ENCODE results near the gene PALLD. TPM values are rescaled to one million over a fixed set of nuclear protein-coding genes. Genes with fewer than 3 reads are reported as not detected.

PALLD gene
- total RNA-seq, 2 experiments from 2014 or later: 0.91 to 2.0 TPM

DNA sequence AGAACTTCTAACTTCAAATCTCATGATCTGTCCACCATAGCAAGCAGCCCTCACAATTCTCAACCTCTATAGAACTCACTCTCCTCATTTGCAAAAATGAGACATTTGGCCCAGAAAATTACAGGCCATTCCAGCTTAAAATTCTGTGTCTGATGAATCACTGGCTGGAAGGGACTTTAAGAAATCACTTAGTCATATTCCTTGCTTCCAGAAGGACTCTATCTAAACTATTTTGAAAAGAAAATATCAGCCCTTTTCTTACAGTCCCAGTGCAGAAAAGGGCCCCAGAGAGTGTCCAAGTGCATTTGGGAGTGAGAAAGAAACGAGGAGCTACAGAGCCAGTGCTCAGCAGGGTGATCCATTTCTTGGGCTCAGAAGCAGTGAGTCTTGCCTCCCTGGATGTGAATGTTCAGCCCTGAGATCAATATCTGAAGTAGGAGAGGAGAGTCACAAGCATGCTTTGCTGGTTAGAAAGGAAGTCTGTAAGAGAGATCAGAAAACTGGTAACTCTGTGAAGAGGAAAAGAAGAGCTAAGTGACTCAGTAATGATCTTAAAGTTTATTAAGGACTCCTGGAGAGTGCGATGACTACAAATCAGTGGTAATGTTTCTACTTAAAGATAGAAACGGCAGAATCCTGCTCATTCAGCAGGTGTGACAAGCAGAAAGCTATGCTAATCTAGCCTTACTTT lies 139.8 kb downstream of the PALLD start:
- Mint-ChIP-seq H3K4me3 (no peak overlapping the region), H3K27me3 (peaks cover 46% of the 10 kb centered on the region), H3K27ac (no peak overlapping the region), H3K9me3 (no peaks in the 10 kb centered on the region), H3K4me1 (peaks cover 9% of the 10 kb centered on the region), H3K36me3 (no peaks in the 10 kb centered on the region)
- ATAC-seq (ENCODE audit: low read depth) (no peak), DNase-seq (no peak)
- POLR2A ChIA-PET: no interaction called here

DNA sequence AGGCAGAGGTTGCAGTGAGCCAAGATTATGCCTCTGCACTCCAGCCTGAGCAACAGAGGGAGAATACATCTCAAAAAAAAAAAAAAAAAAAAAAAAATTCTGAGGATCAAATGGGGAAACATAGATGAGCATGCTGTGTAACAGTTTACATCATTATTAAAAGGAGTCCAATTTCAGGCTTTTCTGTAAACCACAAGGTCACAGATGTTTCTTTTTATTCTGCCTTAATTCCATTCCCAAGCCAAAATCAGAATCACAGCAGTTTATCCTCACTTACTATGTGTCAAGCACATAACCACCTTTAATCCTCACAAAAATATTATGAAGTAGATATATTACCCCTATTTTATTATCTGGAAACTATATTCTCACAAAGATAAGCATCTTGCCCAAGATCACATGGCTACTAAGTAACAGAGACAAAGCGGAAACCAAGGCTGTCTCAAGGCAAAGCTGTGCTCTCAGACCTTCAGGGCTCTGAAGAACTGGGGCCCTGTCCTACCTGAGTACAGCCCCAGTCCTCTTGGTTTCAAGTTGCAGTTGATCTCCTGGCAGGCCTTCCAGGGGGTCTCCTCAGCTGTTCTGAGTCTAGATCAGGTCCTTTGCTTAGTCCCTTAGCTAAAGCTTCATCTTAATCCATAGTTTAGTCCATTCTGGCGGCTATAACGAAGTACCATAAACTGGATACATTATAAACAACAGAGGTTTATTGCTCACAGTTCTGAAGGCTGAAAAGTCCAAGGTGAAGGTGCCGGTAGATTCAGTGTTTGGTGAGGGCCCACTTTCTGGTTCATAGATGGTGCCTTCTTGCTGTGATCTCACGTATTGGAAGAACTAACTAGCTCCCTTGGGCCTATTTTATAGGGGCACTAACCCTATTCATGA lies 141.3 kb downstream of the PALLD start:
- peaks cover 32% of the 10 kb centered on the region for H3K27me3 Mint-ChIP-seq
- H3K4me1 Mint-ChIP-seq: peaks cover 4% of the 10 kb centered on the region
- DNase-seq (no peak), ATAC-seq (ENCODE audit: low read depth) (no peak)
- no peaks in the 10 kb centered on the region for H3K9me3 Mint-ChIP-seq
- H3K36me3 Mint-ChIP-seq: no peaks in the 10 kb centered on the region
- no peak overlapping the region for H3K4me3 Mint-ChIP-seq
- H3K27ac Mint-ChIP-seq: no peak overlapping the region
- POLR2A ChIA-PET: no interaction called here

DNA sequence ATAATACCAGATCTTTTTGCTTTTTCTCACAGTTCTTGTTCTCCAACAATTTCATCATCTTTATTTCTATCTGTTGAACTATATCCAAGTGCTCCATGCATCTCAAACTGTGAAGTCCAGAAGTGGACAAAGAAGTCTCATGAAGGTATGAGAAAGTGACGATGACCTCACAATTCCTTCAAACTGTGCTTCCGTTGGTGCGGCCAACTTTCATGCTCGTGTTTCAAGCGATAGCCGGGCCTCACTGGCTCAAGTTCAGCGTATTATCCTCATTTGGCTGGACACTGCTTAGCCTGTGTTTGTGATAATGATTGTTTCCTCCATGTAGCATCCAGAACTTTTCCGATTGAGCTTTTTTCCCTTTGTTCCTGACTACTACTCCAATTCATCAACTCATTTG lies 143.1 kb downstream of the PALLD start:
- no peak for DNase-seq
- H3K36me3 Mint-ChIP-seq: no peaks in the 10 kb centered on the region
- POLR2A ChIA-PET: no interaction called here
- no peak for ATAC-seq (ENCODE audit: low read depth)
- no peaks in the 10 kb centered on the region for H3K4me1 Mint-ChIP-seq
- H3K27me3 Mint-ChIP-seq: peaks cover 22% of the 10 kb centered on the region
- H3K27ac Mint-ChIP-seq: no peak overlapping the region
- no peak overlapping the region for H3K4me3 Mint-ChIP-seq
- H3K9me3 Mint-ChIP-seq: no peaks in the 10 kb centered on the region

DNA sequence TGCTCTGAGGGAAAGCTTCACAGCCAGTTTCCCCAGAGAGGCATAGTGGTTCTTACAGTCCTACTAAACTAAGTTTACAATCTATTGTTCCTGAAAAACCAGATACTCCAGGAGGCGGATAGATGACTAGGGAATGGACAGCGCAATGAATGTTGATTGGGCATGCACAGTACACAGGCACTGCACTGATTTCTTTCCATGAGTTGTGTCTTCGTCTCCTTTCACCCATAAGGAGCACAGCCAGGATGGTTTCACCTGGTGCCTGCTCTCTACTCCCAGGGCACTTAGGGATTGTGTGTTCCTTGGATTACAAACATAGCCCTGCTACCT lies 144.9 kb downstream of the PALLD start:
- H3K36me3 Mint-ChIP-seq: no peaks in the 10 kb centered on the region
- POLR2A ChIA-PET: no interaction called here
- H3K27me3 Mint-ChIP-seq: peaks cover 6% of the 10 kb centered on the region
- H3K9me3 Mint-ChIP-seq: no peaks in the 10 kb centered on the region
- H3K27ac Mint-ChIP-seq: no peak overlapping the region
- H3K4me1 Mint-ChIP-seq: no peaks in the 10 kb centered on the region
- H3K4me3 Mint-ChIP-seq: no peak overlapping the region
- ATAC-seq (ENCODE audit: low read depth) (no peak), DNase-seq (no peak)

DNA sequence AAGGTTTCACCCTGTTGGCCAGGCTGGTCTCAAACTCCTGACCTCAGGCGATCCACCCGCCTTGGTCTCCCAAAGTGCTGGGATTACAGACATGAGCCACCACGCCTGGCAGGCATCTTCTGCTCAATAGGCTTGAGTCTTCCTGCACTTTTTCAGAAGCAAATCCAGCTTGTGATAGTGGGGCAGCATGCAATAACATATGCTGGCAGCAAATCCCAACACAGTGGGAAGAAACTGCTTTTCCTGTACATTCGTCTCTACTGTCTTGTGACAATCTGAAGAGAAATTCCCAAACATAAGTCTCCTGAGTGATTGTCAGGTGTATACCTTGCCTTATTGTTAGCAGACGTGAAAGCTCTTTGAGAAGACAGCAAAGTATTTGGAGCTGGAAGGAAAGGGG lies 145.7 kb downstream of the PALLD start:
- no peak for DNase-seq
- Mint-ChIP-seq H3K27me3 (peaks cover 6% of the 10 kb centered on the region), H3K9me3 (no peaks in the 10 kb centered on the region), H3K36me3 (no peaks in the 10 kb centered on the region), H3K27ac (no peak overlapping the region), H3K4me3 (no peak overlapping the region), H3K4me1 (no peaks in the 10 kb centered on the region)
- ATAC-seq (ENCODE audit: low read depth): no peak
- POLR2A ChIA-PET: no interaction called here

DNA sequence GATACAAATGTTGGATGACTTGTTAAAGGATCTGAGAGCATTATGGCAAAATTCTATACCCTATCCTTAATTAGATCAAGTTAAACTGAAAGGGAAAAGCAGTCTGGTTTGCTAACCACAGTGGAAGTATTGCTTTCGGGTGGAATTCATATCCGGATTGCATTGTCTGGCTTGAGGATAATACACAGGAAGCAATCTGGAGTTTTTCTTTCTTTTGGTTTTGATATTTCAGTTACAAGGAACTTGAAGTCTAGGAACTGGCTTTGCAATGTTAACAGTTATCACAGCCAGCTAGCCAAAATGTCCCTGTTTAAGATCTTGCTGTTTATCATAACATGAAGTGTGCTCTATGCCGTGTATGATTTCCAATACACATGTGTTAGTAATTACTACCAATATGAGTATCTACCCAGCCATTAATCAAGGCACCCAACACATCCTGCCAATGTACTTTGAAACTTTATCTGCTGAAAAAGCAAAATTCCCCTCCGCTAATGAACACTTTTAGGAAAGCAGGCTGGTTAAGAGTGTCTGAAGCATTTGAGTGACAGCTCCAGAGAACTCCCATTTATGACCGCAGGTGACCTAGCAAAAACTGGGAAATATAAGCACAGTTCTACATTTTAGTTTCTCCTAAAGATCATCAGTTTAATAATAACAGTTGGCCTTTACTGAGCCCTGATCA lies 146.4 kb downstream of the PALLD start:
- H3K36me3 Mint-ChIP-seq: no peaks in the 10 kb centered on the region
- H3K27ac Mint-ChIP-seq: no peak overlapping the region
- H3K4me3 Mint-ChIP-seq: no peak overlapping the region
- DNase-seq (no peak), ATAC-seq (ENCODE audit: low read depth) (no peak)
- POLR2A ChIA-PET: no interaction called here
- H3K9me3 Mint-ChIP-seq: no peaks in the 10 kb centered on the region
- H3K27me3 Mint-ChIP-seq: peaks cover 6% of the 10 kb centered on the region
- no peaks in the 10 kb centered on the region for H3K4me1 Mint-ChIP-seq

DNA sequence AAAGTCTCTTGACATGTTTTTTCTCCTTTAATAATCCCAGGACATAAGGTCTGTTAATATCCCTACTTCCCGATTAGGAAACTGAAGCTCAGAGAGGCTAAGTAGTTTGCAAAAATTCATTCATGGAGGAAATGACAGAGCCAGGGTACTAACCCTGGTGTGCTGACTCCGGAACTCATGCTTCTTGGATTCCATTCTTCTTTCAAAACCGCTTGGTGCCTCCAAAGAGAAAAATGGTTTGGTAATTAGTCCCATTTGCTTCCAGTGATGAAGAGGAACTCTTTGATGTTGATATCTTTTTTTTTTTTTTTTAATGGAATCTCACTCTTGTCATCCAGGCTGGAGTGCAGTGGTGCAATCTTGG lies 146.9 kb downstream of the PALLD start:
- Mint-ChIP-seq H3K27me3 (peaks cover 11% of the 10 kb centered on the region), H3K4me3 (no peak overlapping the region), H3K9me3 (no peaks in the 10 kb centered on the region), H3K4me1 (no peaks in the 10 kb centered on the region), H3K27ac (no peak overlapping the region), H3K36me3 (no peaks in the 10 kb centered on the region)
- POLR2A ChIA-PET: no interaction called here
- DNase-seq (no peak), ATAC-seq (ENCODE audit: low read depth) (no peak)

DNA sequence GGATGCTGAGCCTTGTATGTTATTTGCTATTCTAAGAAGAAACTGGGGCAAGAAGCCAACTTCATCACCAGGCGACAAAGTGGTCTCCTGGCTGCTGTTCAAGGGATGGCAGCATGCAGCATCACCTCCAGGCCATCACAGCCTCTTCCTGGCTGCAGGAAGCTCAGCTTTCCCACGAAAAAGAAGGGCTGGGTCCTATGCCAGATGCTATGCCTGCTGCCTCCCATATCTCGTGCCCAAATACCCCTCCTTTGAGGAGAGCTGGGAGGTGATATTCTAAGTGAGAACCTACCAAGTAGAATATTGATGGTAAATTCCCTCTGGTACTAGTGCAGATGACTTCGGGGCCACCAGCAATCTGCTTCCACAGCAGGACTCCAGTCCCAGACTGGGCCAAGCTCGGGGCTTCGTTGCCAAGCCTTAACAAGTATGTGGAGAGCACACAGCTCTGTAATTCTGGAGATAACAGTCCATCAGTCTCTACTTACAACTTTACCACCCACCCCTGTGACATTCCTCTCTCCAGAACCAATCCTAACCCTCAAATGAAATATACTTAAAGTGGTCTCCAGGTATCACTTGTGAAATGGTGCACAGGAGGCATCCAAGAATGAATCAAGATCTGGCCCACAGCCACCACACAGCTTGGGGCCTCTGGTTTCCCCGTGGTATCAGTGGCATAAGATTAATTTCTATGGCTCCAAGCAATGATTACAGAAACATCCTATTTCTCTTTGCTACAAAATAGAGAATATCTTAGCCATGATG lies 149.3 kb downstream of the PALLD start:
- Mint-ChIP-seq H3K4me1 (no peaks in the 10 kb centered on the region), H3K9me3 (no peaks in the 10 kb centered on the region), H3K27ac (no peak overlapping the region), H3K27me3 (peaks cover 19% of the 10 kb centered on the region), H3K4me3 (no peak overlapping the region), H3K36me3 (no peaks in the 10 kb centered on the region)
- DNase-seq: no peak
- POLR2A ChIA-PET: no interaction called here
- no peak for ATAC-seq (ENCODE audit: low read depth)

DNA sequence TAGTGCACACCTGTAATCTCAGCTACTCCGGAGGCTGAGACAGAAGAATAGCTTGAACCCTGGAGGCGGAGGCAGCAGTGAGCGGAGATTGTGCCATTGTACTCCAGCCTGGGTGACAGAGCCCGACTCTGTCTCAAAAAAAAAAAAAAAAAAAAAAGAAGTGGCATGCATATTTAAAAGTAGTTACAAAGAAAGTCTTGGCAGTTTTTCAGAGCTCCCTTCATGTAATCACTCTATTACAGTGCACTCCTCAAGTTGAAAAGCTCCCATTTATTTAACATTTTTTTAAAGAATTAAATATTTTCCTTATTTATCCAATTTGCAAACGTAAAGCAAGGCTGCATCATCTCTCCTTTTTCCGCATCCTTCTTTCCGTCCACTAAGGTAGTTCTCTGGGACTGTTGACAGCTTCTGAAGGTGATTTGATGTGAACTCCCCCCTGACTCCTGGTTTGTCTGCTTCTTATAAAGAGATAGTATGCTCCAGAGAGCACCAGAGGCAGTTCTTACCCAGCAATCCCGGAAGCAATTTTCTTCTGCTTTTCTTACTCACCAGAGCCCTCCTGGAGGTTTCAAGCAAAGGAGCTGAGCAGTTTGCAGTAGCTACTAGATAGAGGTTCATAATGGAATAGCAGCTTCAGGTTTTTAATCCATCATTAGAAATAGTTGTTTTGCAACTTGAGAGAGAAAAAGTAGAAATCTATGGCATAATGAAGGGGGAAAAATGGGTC lies 151.0 kb downstream of the PALLD start:
- no peak for DNase-seq
- Mint-ChIP-seq H3K9me3 (no peaks in the 10 kb centered on the region), H3K4me3 (no peak overlapping the region), H3K4me1 (no peaks in the 10 kb centered on the region), H3K27ac (no peak overlapping the region), H3K27me3 (peaks cover 28% of the 10 kb centered on the region), H3K36me3 (no peaks in the 10 kb centered on the region)
- POLR2A ChIA-PET: no interaction called here
- no peak for ATAC-seq (ENCODE audit: low read depth)

DNA sequence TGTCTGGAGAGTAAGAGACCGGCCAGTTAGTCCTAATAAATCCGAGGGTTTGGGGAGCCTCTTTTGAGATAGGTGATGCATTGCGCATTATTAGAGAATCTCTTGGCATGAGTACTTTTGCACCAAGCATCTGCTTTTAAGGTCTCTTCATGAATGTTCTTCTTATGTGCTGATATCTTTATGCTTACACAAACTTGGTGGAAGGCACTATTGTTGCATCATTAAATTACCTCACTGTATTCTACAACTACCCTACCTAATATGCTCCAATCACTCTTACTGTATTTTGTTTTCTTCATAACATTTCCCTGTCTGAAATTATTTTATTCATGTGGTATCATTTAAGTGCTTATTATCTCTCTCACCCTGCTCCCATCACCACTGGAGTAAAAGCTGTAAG lies 151.6 kb downstream of the PALLD start:
- H3K9me3 Mint-ChIP-seq: no peaks in the 10 kb centered on the region
- no peak for ATAC-seq (ENCODE audit: low read depth)
- peaks cover 32% of the 10 kb centered on the region for H3K27me3 Mint-ChIP-seq
- no peak overlapping the region for H3K4me3 Mint-ChIP-seq
- H3K36me3 Mint-ChIP-seq: no peaks in the 10 kb centered on the region
- DNase-seq: no peak
- POLR2A ChIA-PET: no interaction called here
- H3K4me1 Mint-ChIP-seq: no peaks in the 10 kb centered on the region
- H3K27ac Mint-ChIP-seq: no peak overlapping the region

DNA sequence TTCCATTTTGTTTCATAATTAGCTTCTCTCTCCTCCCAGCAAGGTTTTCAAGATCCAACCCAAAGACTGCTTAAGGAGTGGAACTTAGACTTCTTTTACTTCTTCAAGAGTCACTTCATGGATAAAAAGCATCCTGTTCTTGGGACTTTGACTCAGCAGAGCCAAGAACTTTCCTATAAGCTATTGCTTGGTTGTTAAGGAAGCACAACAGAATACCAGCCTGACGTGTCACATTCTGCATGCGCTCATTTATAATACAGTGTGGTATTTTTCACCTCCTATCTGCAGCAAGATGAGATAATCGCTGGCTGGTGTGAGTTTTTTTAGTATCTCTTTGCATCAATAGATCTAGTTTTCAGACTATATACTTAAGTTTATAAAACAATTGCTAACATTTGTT lies 152.1 kb downstream of the PALLD start:
- no peak for DNase-seq
- no peak for ATAC-seq (ENCODE audit: low read depth)
- Mint-ChIP-seq H3K4me1 (no peaks in the 10 kb centered on the region), H3K9me3 (no peaks in the 10 kb centered on the region), H3K27me3 (peaks cover 32% of the 10 kb centered on the region), H3K4me3 (no peak overlapping the region), H3K36me3 (no peaks in the 10 kb centered on the region), H3K27ac (no peak overlapping the region)
- POLR2A ChIA-PET: no interaction called here

DNA sequence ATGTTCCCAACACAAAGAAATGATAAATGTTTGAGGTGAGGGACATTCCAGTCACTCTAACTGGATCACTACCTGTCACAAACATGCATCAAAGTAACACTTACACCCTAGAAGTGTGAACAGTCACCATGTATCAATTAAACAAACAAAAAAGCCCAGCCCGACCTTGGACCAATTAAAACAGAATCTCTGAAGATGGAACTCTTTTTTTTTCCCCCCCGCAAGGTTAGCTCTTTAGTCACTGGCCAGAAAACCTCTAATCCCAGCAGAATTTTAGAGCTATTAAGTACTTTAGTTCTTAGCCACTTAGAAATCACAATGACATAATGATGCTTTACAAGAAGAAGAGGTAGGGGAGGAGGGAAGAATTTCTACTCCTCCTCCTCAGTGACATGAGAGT lies 154.5 kb downstream of the PALLD start:
- Mint-ChIP-seq H3K4me3 (no peak overlapping the region), H3K9me3 (no peaks in the 10 kb centered on the region), H3K4me1 (no peaks in the 10 kb centered on the region), H3K27ac (no peak overlapping the region), H3K36me3 (no peaks in the 10 kb centered on the region), H3K27me3 (peaks cover 37% of the 10 kb centered on the region)
- no peak for DNase-seq
- no peak for ATAC-seq (ENCODE audit: low read depth)
- POLR2A ChIA-PET: no interaction called here

DNA sequence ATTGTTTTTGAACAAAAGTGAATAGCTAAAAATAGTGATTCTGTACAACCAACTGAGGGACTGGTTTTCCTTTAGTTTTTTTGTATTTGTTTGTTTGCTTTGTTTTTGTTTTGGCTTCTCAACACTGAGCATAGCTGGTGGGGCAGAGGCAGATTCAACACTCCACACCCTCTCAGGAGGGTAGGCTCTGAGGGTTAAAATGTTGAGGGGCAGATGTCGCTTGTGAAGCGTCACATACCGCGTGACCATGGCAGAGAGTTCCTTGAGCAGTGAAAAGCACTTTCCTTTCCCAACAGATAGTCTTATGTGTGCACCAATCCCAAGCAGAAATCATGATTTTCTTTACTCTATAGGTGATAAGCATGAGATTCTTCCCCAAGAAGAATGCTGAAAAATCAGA lies 155.0 kb downstream of the PALLD start:
- peaks cover 40% of the 10 kb centered on the region for H3K27me3 Mint-ChIP-seq
- no peak overlapping the region for H3K27ac Mint-ChIP-seq
- no peaks in the 10 kb centered on the region for H3K9me3 Mint-ChIP-seq
- ATAC-seq (ENCODE audit: low read depth) (no peak), DNase-seq (no peak)
- no peaks in the 10 kb centered on the region for H3K36me3 Mint-ChIP-seq
- H3K4me1 Mint-ChIP-seq: no peaks in the 10 kb centered on the region
- POLR2A ChIA-PET: no interaction called here
- H3K4me3 Mint-ChIP-seq: no peak overlapping the region

Data from activated naive CD8-positive, alpha-beta T cell treated with anti-CD3 and anti-CD28 coated beads, Interleukin-2, amount 10 ng/mL, durations not matched to agents 7 days and 5 days (primary cell).